ENCODE results near the gene IL17B.

DNA sequence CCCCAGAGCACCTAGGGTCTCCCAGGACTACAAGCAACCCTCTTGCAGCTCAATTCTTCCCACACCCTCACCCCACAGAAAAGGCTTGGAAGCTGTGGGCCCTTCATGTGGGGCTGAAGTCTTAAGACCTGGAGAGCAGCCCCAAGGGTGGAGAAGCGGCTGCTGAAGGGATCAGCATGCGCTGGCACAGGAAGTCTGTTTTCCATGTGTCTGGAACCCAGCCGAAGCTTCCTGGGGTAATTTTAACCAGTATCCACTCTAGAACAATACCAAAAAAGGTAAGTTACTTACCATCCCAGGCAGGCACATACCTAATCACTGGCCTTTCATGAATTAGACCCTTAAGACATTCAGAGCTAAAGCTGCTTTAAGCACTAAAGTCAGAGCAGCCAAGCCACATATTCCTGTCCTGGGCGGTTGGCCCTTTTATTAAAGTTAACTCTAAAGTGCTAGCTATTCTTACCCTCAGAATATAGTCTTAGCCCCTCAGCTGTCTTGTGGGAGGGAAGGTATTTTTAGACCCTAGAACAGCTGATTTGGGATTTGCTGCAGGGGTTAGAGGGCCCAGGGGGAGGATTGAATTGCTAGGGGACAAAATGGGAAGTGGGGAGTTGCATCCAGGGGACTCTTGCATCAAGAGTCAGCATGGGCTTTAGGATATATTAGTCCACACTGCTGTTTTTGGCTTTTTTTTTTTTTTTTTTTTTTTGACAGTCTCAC, 6.9 kb downstream of the IL17B start:
- TF ChIP-seq, protein P1, sequence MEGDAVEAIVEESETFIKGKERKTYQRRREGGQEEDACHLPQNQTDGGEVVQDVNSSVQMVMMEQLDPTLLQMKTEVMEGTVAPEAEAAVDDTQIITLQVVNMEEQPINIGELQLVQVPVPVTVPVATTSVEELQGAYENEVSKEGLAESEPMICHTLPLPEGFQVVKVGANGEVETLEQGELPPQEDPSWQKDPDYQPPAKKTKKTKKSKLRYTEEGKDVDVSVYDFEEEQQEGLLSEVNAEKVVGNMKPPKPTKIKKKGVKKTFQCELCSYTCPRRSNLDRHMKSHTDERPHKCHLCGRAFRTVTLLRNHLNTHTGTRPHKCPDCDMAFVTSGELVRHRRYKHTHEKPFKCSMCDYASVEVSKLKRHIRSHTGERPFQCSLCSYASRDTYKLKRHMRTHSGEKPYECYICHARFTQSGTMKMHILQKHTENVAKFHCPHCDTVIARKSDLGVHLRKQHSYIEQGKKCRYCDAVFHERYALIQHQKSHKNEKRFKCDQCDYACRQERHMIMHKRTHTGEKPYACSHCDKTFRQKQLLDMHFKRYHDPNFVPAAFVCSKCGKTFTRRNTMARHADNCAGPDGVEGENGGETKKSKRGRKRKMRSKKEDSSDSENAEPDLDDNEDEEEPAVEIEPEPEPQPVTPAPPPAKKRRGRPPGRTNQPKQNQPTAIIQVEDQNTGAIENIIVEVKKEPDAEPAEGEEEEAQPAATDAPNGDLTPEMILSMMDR (conservative IDR thresholded peaks at IDR 0.05) = no peak
- TF ChIP-seq ZFX (IDR thresholded peaks at IDR 0.05) = no peak
